RWPE1 (cell line): ENCODE data around the gene FKBP3.
"Not testable (repeated sequence)": the region's sequence is repeated elsewhere in the genome, so short reads cannot be mapped to it uniquely, and the experiment has no call there.

Experiments used
- CTCF ChIA-PET: fragments of 350-600 bp; sonication (Branson Sonifier 250); formaldehyde crosslinking; extraction: SDS; loops from one replicate; lab custom pipeline; 2021; lab: Yijun Ruan, JAX
- POLR2A ChIA-PET: fragments of 400-600 bp; formaldehyde crosslinking; extraction: SDS; loops from one replicate; lab custom pipeline; 2020; ENCODE audit warnings: antibody characterized with exemption; ENCODE audit not compliant: low non-redundant PET; lab: Yijun Ruan, JAX
- DNase-seq: peaks from one replicate; pipeline ENCODE4 v3.0.0; 2012; ENCODE audit warnings: low spot score
- H3K27ac ChIP-seq: fragments of 450-650 bp; 2 replicates; pipeline ENCODE4 v1.5.1; 2017
- CTCF ChIP-seq: fragments of 450-650 bp; conservative IDR thresholded peaks from 2 replicates; pipeline ENCODE4 v1.5.1; 2017; ENCODE audit warnings: low read depth, mild to moderate bottlenecking

The FKBP3 gene

GRCh38 chr14:45083976-45084722 is 50.1 kb downstream of the FKBP3 start, which contains the start of gene PRPF39:
TSS of gene PRPF39 (plus strand) at chr14:45084116. CDS start at chr14:45095240, 11,124 bp downstream.
- TF ChIP-seq CTCF: no peak
- ChIA-PET CTCF (no interaction called here), POLR2A (no interaction called here)
- H3K27ac ChIP-seq: peak within 1 kb of the TSS; percentile 88
- DNase-seq: peak; percentile 95

- ChIA-PET POLR2A (no interaction called here), CTCF (no interaction called here)
- DNase-seq: no peak
- peak overlapping the region; percentile 88 for H3K27ac ChIP-seq
- no peak for TF ChIP-seq CTCF
Observed at GRCh38 chr14:45083617-45083975, 50.7 kb downstream of the FKBP3 start.

GRCh38 chr14:45082420-45082819 is 51.9 kb downstream of the FKBP3 start:
- CTCF ChIA-PET: no interaction called here
- POLR2A ChIA-PET: no interaction called here
- no peak for TF ChIP-seq CTCF
- no peak overlapping the region for H3K27ac ChIP-seq
- no peak for DNase-seq

GRCh38 chr14:45081096-45081495 is 53.2 kb downstream of the FKBP3 start:
- DNase-seq, CTCF ChIA-PET: not testable (repeated sequence)

GRCh38 chr14:45080416-45080968 is 53.8 kb downstream of the FKBP3 start:
- CTCF ChIA-PET, H3K27ac ChIP-seq, POLR2A ChIA-PET, DNase-seq: not testable (repeated sequence)

More at GRCh38 chr14:45081096-45081495, 53.2 kb downstream of the FKBP3 start:
- POLR2A ChIA-PET, H3K27ac ChIP-seq: not testable (repeated sequence)

- ChIA-PET CTCF (no interaction called here), POLR2A (no interaction called here)
- H3K27ac ChIP-seq: no peak overlapping the region
- no peak for DNase-seq
- TF ChIP-seq CTCF: no peak
Observed at GRCh38 chr14:45078323-45078722, 56.0 kb downstream of the FKBP3 start.

- DNase-seq: no peak
- CTCF ChIA-PET: no interaction called here
- POLR2A ChIA-PET: no interaction called here
- no peak overlapping the region for H3K27ac ChIP-seq
- no peak for TF ChIP-seq CTCF
Observed at GRCh38 chr14:45073231-45073879, 60.9 kb downstream of the FKBP3 start.
